Measurements from ENCODE around the gene PLPPR4. TPM values are rescaled to one million over a fixed set of nuclear protein-coding genes. Genes with fewer than 3 reads are reported as not detected.

PLPPR4 gene
- total RNA-seq, 1 experiment from 2014 or later = 0.42 TPM

DNA sequence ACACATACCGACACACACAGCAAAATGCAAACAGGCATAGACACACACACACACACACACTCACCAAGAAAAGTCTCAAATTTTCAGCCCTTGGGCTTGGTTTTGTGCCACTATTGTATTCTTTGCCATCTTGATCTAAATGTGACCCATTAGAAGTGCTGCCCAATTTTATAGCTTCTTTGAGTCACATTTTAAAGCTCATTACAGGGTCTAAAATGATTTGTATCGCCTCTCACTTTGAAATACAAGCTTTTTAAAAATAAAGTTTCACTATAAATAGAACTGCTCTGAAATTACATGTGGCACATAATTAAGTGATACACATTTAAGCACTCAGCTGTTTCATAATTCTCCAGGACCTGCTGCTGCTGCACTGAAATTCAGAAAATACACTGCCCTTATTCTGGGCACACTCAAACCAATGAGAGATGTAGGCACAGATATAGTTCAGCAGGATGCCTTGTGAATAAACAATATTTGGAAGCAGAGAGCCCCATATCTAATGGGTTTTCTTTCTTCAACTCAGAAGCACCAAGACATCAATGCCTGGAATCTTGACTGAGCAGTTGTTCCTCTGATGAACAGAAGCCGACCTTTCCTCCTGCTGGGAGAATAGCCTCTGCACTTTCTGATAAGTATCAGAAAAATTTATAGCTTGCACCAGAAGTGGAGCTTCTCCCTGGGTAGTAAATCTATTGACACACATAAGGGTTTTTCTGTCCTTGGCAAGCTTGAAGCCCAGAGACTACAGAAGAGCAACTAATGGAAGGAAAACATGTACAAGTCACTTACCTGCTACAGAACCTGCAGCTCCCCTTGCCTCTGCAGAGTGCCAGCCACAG, 37.0 kb upstream of the PLPPR4 start:
- H3K36me3 ChIP-seq (ENCODE audit: control insufficient read depth in 1 of 2, insufficient read depth in 2 of 2, low read length in 2 of 2) = no peaks in the 10 kb centered on the region
- no peaks in the 10 kb centered on the region for H3K9me3 ChIP-seq (ENCODE audit: control insufficient read depth in 1 of 2, insufficient read depth in 1 of 2, low read depth in 1 of 2, low read length in 2 of 2)
- RAD21 ChIA-PET (ENCODE audit: low non-redundant PET in 1 of 2, low total read pairs in 2 of 2, uncharacterized antibody in 2 of 2, unreplicated experiment in 2 of 2) = no interaction called here
- no peaks in the 10 kb centered on the region for H3K27me3 ChIP-seq (ENCODE audit: insufficient read depth, low read length)
- H2AFZ ChIP-seq (ENCODE audit: low read depth, low read length, poor library complexity, severe bottlenecking) = no peak overlapping the region
- CTCF ChIA-PET = no interaction called here
- H3K9ac ChIP-seq (ENCODE audit: low read length) = no peak overlapping the region
- no peak for DNase-seq (ENCODE audit: low read depth, low spot score)
- no peak for TF ChIP-seq EGR1 (IDR thresholded peaks at IDR 0.05; ENCODE audit: low read depth)
- no peak for TF ChIP-seq EZH2phosphoT487 (IDR thresholded peaks at IDR 0.05; ENCODE audit: borderline replicate concordance)
- TF ChIP-seq CTCF (IDR thresholded peaks at IDR 0.05 in 2 of 3, conservative IDR thresholded peaks at IDR 0.05 in 1 of 3; ENCODE audit: borderline replicate concordance in 1 of 3, insufficient read depth in 1 of 3, low read depth in 2 of 3, low read length in 2 of 3) = no peak
- no peak for TF ChIP-seq SP1 (IDR thresholded peaks at IDR 0.05; ENCODE audit: low read depth)
- TF ChIP-seq JUND (IDR thresholded peaks at IDR 0.05) = no peak
- TF ChIP-seq, protein P1, sequence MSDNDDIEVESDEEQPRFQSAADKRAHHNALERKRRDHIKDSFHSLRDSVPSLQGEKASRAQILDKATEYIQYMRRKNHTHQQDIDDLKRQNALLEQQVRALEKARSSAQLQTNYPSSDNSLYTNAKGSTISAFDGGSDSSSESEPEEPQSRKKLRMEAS (IDR thresholded peaks at IDR 0.05) = no peak
- TF ChIP-seq SRF (IDR thresholded peaks at IDR 0.05; ENCODE audit: low read depth) = no peak
- no peak for TF ChIP-seq ATF3 (IDR thresholded peaks at IDR 0.05)
- H3K4me1 ChIP-seq (ENCODE audit: control insufficient read depth in 1 of 2, insufficient read depth in 2 of 2, low read length in 2 of 2) = no peaks in the 10 kb centered on the region
- ATAC-seq = no peak
- H3K4me2 ChIP-seq (ENCODE audit: low read length) = no peak overlapping the region
- no peaks in the 10 kb centered on the region for H4K20me1 ChIP-seq (ENCODE audit: insufficient read depth)
- H3K4me3 ChIP-seq (replicated peaks in 1 of 2; ENCODE audit: low read depth in 1 of 2, low read length in 2 of 2) = no peak overlapping the region
- no peaks in the 10 kb centered on the region for H3K9me2 ChIP-seq (ENCODE audit: insufficient read depth)
- no TSS peak for BruUV-seq (replicated peaks)
- H3K79me2 ChIP-seq (ENCODE audit: insufficient read depth, low read length) = no peaks in the 10 kb centered on the region
- no peak overlapping the region for H3K27ac ChIP-seq (ENCODE audit: low read depth, low read length)
- intact Hi-C loops (cut with micrococcal nuclease) = no loop called here
- POLR2A ChIA-PET = no interaction called here

Data from HCT116 (cell line).